Karpas-422 (cell line): Measurements from ENCODE around the gene SYNGAP1. TPM values are rescaled to one million over a fixed set of nuclear protein-coding genes. Genes with fewer than 3 reads are reported as not detected.
A peak's percentile ranks its signal among the peaks of the same experiment; 100 is the strongest.

Experiments used
- DNase-seq: peaks from one replicate; pipeline ENCODE4 v3.0.0-alpha.2; 2015
- H2AFZ ChIP-seq: fragments of 200-600 bp; sonication (generic); 2 replicates; pipeline ENCODE4 v1.6.1; 2014; ENCODE audit warnings: antibody characterized with exemption, low read length, mixed read lengths
- H3K27ac ChIP-seq: fragments of 200-600 bp; sonication (generic); 2 replicates; pipeline ENCODE4 v1.5.1; 2014; ENCODE audit warnings: mild to moderate bottlenecking, low read length, moderate library complexity
- H3K27me3 ChIP-seq: fragments of 200-600 bp; sonication (generic); 2 replicates; pipeline ENCODE4 v1.6.1; 2014; ENCODE audit warnings: low read length, mixed read lengths
- H3K36me3 ChIP-seq: fragments of 200-600 bp; sonication (generic); 2 replicates; pipeline ENCODE4 v1.6.1; 2014; ENCODE audit warnings: low read length, mixed read lengths; ENCODE audit not compliant: insufficient read depth
- H3K4me1 ChIP-seq: fragments of 200-600 bp; sonication (generic); 2 replicates; pipeline ENCODE4 v1.6.1; 2014; ENCODE audit warnings: mild to moderate bottlenecking, low read length, mixed read lengths
- H3K4me2 ChIP-seq: fragments of 200-600 bp; sonication (generic); 2 replicates; pipeline ENCODE4 v1.6.1; 2014; ENCODE audit warnings: low read length, low read depth, mild to moderate bottlenecking; ENCODE audit not compliant: poor library complexity, severe bottlenecking
- H3K4me3 ChIP-seq: fragments of 200-600 bp; sonication (generic); 2 replicates; pipeline ENCODE4 v1.5.1; 2014; ENCODE audit warnings: mild to moderate bottlenecking, antibody characterized with exemption, low read length, mixed read lengths
- H3K79me2 ChIP-seq: fragments of 200-600 bp; sonication (generic); 2 replicates; pipeline ENCODE4 v1.6.1; 2014; ENCODE audit warnings: mild to moderate bottlenecking, low read length, mixed read lengths
- H3K9ac ChIP-seq: fragments of 200-600 bp; sonication (generic); 2 replicates; pipeline ENCODE4 v1.6.0; 2014; ENCODE audit warnings: low read length
- H3K9me2 ChIP-seq: fragments of 200-600 bp; sonication (generic), shearing (Covaris generic); replicated peaks from 2 replicates; pipeline ENCODE4 v1.6.0; 2014; ENCODE audit warnings: mild to moderate bottlenecking, low read length, moderate library complexity; ENCODE audit not compliant: insufficient read depth
- H3K9me3 ChIP-seq: fragments of 300-700, 200-600 bp; sonication (generic); 2 replicates; pipeline ENCODE4 v1.6.1; 2014; ENCODE audit warnings: low read length, mixed read lengths
- H4K20me1 ChIP-seq: fragments of 200-600 bp; sonication (generic); 2 replicates; pipeline ENCODE4 v1.6.1; 2014; ENCODE audit warnings: mild to moderate bottlenecking, antibody characterized with exemption, low read length, low read depth; ENCODE audit not compliant: insufficient read depth
- total RNA-seq: library from RNA; depleted of rRNA; stranded (reverse); fragments of >200 nt; shearing (Covaris generic); gene quantifications from 2 replicates; pipeline ENCODE4 v1.2.3, GENCODE V29; 2014; ENCODE audit warnings: low replicate concordance

The SYNGAP1 gene
- total RNA-seq, 1 experiment from 2014 or later = 16.7 TPM

DNA sequence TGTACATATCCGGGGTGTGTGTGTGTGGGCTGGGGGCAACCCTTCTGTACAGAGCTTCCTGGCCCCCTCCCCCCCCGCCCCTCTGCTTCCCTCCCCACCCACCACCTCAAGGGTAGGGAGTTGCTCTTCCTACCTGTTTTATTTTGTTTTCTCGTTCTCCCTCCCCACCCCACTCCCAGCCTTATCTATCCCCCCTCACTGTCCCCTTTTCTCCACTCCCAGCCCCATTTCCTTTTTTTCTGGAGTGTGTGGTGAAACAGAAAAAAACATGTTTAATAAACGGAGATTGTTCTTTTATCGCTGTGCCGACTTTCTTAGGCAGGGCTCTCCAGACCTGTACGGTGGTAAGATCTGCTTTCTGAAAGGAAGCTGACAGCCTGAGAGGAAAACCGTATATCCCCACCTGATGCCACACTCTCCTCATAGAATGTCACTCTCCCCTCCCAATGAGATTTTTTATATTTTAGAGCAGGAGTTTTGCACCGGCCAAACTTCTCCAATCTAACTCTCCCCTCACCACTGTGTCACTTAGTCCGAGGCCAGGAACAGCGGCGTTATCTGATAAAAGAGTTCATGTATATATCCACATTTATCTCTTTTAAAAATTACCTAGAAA, 33.6 kb downstream of the SYNGAP1 start:
- Histone ChIP-seq H3K9me3 (no peaks in the 10 kb centered on the region), H3K9me2 (no peaks in the 10 kb centered on the region), H4K20me1 (no peaks in the 10 kb centered on the region; the same call in 1 of the 2 replicates), H3K36me3 (peaks cover 7% of the 10 kb centered on the region; the same call in 1 of the 2 replicates), H3K79me2 (peaks cover 19% of the 10 kb centered on the region), H3K27ac (peak overlapping the region; percentile 42), H3K27me3 (no peaks in the 10 kb centered on the region), H3K4me2 (peak overlapping the region; percentile 79), H3K4me1 (peaks cover 19% of the 10 kb centered on the region), H2AFZ (no peak overlapping the region), H3K4me3 (peak overlapping the region; percentile 85), H3K9ac (peak overlapping the region; percentile 83)
- DNase-seq = peak; percentile 56

DNA sequence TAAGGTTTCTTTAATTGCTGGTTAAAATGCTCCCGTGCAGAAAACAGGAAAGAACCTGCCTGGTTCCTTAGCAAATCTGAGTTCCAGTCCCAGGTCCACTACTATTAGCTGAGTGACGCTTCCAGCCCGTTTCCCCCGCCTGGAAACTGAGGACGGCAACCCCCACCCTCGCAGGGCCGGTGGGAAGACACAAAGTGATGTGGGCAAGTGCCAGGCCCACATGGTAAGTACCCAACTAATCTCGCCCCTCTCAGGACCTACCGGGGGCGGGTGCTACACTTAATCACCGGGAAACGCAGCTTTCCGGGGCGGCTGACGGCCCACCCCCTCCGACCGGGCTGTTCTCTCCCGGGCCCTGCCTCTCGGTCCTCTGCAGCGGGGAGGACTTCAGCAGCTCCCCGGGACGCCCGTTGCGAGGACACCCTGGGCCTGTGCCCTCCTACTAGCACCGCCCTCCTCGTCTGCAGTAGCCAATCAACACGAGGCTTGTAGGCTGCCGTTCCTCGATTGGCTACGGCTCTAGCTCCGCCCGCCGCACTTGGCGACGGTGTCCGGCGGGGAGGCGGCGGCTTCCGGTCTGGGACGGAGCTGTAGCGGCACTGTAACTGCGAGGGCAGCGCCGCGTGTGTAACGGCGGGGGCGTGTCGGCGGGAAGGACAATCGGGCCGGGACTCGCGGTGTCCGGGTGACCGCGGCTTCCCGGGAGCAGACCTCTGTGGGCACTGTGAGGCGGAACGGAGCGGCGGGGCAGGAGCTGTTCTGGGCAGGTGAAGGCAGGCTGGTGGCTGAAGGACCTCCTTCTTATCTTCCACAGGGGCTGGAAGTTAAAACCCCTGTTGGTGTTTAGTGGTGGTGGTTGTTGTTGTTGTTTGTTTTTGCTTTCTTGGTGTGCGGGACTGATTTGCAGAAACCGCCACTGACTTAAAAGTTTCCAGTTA, 34.4 kb downstream of the SYNGAP1 start, which contains the start of gene ZBTB9:
ZBTB9 (plus strand) TSS at position 568 of the 938 bp plus-strand sequence. CDS start 525 bp downstream, outside the sequence.
- H2AFZ ChIP-seq = no peak within 1 kb of the TSS; the same call in 1 of the 2 replicates
- H3K9me3 ChIP-seq = no peaks in the 10 kb centered on the region
- H3K36me3 ChIP-seq = 0 out of 2 replicates have a peak, but pooled peaks cover 6% of the 10 kb centered on the region
- peak; percentile 98 for DNase-seq
- peak within 1 kb of the TSS; percentile 83 for H3K9ac ChIP-seq
- peak within 1 kb of the TSS; percentile 85 for H3K4me3 ChIP-seq
- H3K27ac ChIP-seq = peak within 1 kb of the TSS; percentile 40
- H3K9me2 ChIP-seq = no peaks in the 10 kb centered on the region
- H3K27me3 ChIP-seq = no peaks in the 10 kb centered on the region
- H3K4me1 ChIP-seq = peaks cover 19% of the 10 kb centered on the region
- H3K79me2 ChIP-seq = peaks cover 19% of the 10 kb centered on the region
- no peaks in the 10 kb centered on the region; the same call in 1 of the 2 replicates for H4K20me1 ChIP-seq
- H3K4me2 ChIP-seq = peak within 1 kb of the TSS; percentile 79

DNA sequence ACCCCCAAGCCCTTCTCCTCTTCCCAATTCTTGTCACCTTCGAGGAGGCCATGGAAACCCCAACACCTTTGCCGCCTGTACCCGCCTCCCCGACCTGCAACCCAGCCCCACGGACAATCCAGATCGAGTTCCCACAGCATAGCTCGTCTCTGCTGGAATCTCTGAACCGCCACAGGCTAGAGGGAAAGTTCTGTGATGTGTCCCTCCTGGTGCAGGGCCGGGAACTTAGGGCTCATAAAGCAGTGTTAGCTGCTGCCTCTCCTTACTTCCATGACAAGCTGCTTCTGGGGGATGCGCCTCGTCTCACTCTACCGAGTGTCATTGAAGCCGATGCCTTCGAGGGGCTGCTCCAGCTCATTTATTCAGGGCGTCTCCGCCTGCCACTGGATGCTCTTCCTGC, 35.2 kb downstream of the SYNGAP1 start:
- peak overlapping the region; percentile 83 for H3K9ac ChIP-seq
- peaks cover 19% of the 10 kb centered on the region for H3K4me1 ChIP-seq
- H3K4me3 ChIP-seq = peak overlapping the region; percentile 85
- DNase-seq = no peak
- H3K79me2 ChIP-seq = peaks cover 19% of the 10 kb centered on the region
- H2AFZ ChIP-seq = no peak overlapping the region
- H3K36me3 ChIP-seq = 0 out of 2 replicates have a peak, but pooled peaks cover 6% of the 10 kb centered on the region
- no peaks in the 10 kb centered on the region; the same call in 1 of the 2 replicates for H4K20me1 ChIP-seq
- H3K27ac ChIP-seq = no peak overlapping the region
- H3K27me3 ChIP-seq = no peaks in the 10 kb centered on the region
- peak overlapping the region; percentile 79 for H3K4me2 ChIP-seq
- no peaks in the 10 kb centered on the region for H3K9me2 ChIP-seq
- H3K9me3 ChIP-seq = no peaks in the 10 kb centered on the region

DNA sequence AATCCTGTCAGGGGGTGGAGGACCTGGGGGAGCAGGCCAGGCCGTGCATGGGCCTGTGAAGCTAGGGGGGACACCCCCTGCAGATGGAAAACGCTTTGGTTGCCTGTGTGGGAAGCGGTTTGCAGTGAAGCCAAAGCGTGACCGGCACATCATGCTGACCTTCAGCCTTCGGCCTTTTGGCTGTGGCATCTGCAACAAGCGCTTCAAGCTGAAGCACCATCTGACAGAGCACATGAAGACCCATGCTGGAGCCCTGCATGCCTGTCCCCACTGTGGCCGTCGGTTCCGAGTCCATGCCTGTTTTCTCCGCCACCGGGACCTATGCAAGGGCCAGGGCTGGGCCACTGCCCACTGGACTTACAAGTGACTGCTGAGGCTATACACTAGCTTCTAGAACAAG, 36.3 kb downstream of the SYNGAP1 start:
- no peak overlapping the region for H2AFZ ChIP-seq
- H3K27me3 ChIP-seq = no peaks in the 10 kb centered on the region
- no peaks in the 10 kb centered on the region for H3K9me3 ChIP-seq
- H3K4me1 ChIP-seq = peaks cover 19% of the 10 kb centered on the region
- H4K20me1 ChIP-seq = no peaks in the 10 kb centered on the region; the same call in 1 of the 2 replicates
- H3K36me3 ChIP-seq = 0 out of 2 replicates have a peak, but pooled peaks cover 6% of the 10 kb centered on the region
- H3K4me3 ChIP-seq = no peak overlapping the region
- H3K9me2 ChIP-seq = no peaks in the 10 kb centered on the region
- H3K9ac ChIP-seq = no peak overlapping the region
- DNase-seq = no peak
- H3K27ac ChIP-seq = no peak overlapping the region
- peaks cover 19% of the 10 kb centered on the region for H3K79me2 ChIP-seq
- H3K4me2 ChIP-seq = no peak overlapping the region

DNA sequence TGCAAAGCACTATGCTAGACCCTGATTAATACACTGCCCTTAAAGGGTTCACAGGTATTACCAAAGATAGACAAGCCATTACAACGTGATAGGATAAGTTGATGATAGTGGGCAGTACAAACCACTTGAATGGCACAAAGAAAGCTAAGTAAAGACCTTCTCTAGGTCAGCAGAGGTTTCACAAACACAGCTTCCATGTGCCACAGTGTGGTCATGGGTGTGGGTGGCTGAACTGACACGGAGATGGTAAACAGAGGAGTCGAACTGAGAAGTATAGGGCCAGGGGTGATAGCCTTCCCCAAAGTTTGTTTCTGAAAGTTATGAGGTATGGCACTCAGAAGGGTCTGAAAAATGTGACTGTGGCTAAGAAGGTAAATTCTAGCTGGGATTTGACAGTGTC, 38.8 kb downstream of the SYNGAP1 start:
- Histone ChIP-seq H3K27ac (no peak overlapping the region), H3K4me2 (no peak overlapping the region), H3K9ac (no peak overlapping the region), H3K9me2 (no peaks in the 10 kb centered on the region), H3K9me3 (no peaks in the 10 kb centered on the region), H3K36me3 (0 out of 2 replicates have a peak, but pooled peaks cover 6% of the 10 kb centered on the region), H4K20me1 (no peaks in the 10 kb centered on the region; the same call in 1 of the 2 replicates), H3K79me2 (peaks cover 13% of the 10 kb centered on the region), H3K27me3 (no peaks in the 10 kb centered on the region), H3K4me1 (peaks cover 8% of the 10 kb centered on the region), H3K4me3 (no peak overlapping the region), H2AFZ (no peak overlapping the region)
- no peak for DNase-seq

DNA sequence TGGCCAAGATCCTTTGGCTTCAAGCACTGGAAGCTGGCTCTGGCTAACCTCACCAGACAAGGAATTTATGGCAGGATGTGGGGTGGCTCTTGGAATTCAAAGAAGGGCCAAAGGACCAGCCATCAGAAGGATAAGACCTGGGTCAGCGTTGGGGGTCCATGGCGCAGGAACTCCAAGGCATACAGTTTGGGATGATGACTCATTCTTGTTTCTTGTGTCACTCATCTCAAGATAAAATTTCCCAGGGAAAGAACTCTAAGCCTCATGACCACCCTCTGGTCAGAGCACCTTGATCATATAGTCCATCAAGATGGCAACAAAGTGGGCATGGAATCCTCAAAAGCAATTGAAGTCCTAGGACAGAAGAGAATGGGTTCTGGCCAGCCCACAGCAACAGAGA, 39.4 kb downstream of the SYNGAP1 start:
- Histone ChIP-seq H3K9me2 (no peaks in the 10 kb centered on the region), H3K27me3 (no peaks in the 10 kb centered on the region), H3K36me3 (0 out of 2 replicates have a peak, but pooled peaks cover 6% of the 10 kb centered on the region), H2AFZ (no peak overlapping the region), H3K9ac (no peak overlapping the region), H3K4me2 (no peak overlapping the region), H3K27ac (no peak overlapping the region), H4K20me1 (no peaks in the 10 kb centered on the region; the same call in 1 of the 2 replicates), H3K79me2 (peaks cover 13% of the 10 kb centered on the region), H3K9me3 (no peaks in the 10 kb centered on the region), H3K4me1 (peaks cover 8% of the 10 kb centered on the region), H3K4me3 (no peak overlapping the region)
- no peak for DNase-seq

DNA sequence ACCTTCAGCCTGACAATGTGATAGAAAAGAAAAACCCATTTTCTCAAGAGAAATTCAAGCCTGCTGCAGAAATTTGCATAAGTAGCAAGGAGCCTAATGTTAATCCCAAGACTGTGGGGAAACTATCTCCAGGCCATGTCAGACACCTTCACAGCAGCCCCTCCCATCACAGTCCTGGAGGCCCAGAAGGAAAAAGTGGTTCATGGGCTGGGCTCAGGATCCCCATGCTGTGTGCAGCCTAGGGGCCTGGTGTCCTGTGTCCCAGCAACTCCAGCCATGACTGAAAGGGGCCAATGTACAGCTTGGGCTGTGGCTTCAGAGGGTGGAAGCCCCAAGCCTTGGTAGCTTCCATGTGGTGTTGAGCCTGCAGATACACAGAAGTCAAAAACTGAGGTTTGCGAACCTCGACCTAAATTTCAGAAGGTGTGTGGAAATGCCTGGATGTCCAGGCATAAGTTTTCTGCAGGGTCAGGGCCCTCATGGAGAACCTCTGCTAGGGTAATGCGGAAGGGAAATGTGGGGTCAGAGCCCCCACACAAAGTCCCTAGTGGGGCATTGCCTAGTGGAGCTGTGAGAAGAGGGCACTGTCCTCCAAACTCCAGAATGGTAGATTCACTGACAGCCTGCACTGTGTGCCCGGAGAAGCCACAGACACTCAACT, 46.3 kb downstream of the SYNGAP1 start:
- H3K4me2 ChIP-seq = no peak overlapping the region
- no peaks in the 10 kb centered on the region for H3K36me3 ChIP-seq
- DNase-seq = no peak
- no peak overlapping the region for H3K9ac ChIP-seq
- H3K4me3 ChIP-seq = no peak overlapping the region
- H3K9me2 ChIP-seq = no peaks in the 10 kb centered on the region
- H3K4me1 ChIP-seq = no peaks in the 10 kb centered on the region
- H3K9me3 ChIP-seq = no peaks in the 10 kb centered on the region
- H3K79me2 ChIP-seq = no peaks in the 10 kb centered on the region
- no peaks in the 10 kb centered on the region for H4K20me1 ChIP-seq
- H3K27ac ChIP-seq = no peak overlapping the region
- no peaks in the 10 kb centered on the region for H3K27me3 ChIP-seq
- H2AFZ ChIP-seq = no peak overlapping the region
